Kidney glomerular epithelial cell (primary cell): ENCODE data around the gene GTPBP8.

Source experiments
- DNase-seq: peaks from one replicate; lab custom pipeline; 2025; lab: John Stamatoyannopoulos, UW

The GTPBP8 gene

DNA sequence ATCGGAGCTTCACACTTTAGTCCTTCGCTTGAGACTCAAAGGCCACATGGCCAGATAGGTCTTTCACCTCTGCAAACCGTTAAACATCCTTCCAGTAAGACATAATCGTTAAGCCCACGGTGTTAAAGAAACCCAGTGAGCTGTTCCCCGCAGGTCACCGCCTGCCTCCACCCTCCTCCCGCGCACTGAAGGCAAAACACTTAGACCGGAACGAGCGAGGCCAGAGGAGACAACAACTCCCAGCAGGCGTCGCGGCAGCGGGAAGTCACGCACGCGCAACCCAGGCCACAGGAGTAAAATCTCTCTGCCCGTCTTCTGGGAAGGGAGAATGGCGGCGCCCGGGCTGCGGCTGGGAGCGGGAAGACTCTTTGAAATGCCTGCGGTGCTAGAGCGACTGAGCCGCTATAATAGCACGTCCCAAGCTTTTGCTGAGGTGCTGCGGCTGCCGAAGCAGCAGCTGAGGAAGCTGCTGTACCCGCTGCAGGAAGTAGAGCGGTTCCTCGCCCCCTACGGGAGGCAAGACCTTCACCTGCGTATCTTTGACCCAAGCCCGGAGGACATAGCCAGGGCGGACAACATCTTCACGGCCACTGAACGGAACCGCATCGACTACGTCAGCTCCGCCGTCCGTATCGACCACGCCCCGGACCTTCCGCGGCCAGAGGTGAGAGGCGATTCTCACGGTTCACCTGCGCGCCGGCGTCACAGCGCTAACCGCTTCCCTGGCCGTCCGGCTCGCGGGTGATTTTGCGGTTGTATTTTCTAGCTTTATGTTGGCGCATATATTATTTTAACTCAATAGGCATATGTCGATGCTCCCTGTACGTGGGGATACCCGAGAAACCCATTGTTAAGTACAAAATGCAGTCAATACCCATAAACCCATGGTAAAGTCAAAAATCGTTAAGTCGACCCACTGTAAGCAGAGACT, at the start of gene GTPBP8:
Gene GTPBP8 (plus strand): TSS at position 313 of the 931 bp plus-strand sequence. CDS start 16 bp downstream, at position 329.
- peak; percentile 84 for DNase-seq

DNA sequence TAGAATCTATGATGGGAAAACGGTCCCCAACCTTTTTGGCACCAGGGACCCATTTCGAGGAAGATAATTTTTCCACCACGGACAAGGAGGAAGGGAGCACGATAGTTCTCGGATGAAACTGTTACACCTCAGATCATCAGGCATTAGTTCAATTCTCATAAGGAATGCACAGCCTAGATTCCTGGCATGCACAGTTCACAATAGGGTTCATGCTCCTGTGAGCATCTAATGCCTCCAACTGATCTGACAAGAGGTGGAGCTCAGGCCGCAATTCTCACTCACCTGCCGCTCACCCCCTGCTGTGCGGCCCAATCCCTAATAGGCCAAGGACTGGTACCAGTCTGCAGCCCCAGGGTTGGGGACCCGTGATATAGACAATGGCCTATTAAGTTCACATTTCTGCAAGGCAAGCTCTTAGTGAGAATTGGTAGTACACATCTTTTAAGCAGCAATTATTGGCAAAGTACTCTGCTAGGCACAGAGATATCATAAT, 42.4 kb upstream of the GTPBP8 start:
- DNase-seq, result no peak

GRCh38 chr3:112956351-112956750, 34.4 kb upstream of the GTPBP8 start:
- DNase-seq, result no peak

GRCh38 chr3:112958811-112959560, 31.8 kb upstream of the GTPBP8 start:
- no peak for DNase-seq

DNA sequence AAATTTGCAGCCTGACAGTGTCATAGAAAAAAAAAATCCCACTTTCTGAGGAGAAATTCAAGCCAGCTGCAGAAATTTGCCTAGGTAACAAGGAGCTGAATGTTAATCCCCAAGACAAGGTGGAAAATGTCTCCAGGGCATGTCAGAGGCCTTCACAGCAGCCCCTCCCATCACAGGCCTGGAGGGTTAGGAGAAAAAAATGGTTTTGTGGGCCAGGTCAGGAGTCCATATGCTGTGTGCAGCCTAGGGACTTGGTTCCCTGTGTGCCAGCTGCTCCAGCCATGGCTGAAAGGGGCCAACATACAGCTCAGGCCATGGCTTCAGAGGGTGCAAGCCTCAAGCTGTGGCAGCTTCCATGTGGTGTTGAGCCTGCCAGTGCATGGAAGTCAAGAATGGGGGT, 27.1 kb upstream of the GTPBP8 start:
- no peak for DNase-seq

DNA sequence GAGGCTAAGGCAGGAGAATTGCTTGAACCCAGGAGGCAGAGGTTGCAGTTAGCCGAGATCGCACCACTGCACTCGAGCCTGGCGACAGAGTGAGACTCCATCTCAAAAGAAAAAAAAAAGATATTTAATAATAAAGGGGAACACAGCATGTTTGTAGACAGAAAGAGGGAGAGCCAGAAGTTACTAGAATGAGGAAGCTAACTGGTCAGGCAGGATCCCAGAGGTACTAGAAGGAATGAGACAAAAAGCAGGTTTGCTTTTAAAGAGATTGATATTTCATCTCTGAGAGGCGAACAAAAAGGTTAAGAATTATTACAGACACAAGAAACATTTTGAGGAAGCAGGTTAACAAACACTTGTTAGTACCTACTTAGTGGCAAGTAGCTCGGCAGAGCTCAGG, 25.1 kb upstream of the GTPBP8 start:
- no peak for DNase-seq

GRCh38 chr3:112966633-112967032, 24.2 kb upstream of the GTPBP8 start:
- DNase-seq, result no peak

- no peak for DNase-seq
Observed at GRCh38 chr3:112967425-112967824, 23.4 kb upstream of the GTPBP8 start.

- no peak for DNase-seq
Observed at GRCh38 chr3:112967828-112968227, 23.0 kb upstream of the GTPBP8 start.

DNA sequence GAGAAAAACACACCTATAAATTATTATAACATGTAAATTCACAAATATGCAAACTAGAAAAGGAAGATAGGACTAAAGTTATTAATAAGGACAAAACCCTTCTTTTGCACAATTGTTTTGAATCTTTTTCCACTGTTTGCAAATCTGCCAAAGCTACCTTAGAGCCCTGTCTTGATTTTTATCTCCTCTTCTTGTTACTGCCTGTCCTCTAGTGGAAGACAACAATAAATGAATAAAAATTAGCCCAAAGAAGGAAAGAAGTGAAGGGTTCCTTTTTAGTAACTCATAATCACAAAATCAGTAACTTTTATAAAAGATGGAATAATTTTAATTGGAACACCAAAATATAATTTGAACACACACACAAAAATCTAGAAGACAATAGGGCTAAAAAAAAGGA, 18.6 kb upstream of the GTPBP8 start:
- no peak for DNase-seq

DNA sequence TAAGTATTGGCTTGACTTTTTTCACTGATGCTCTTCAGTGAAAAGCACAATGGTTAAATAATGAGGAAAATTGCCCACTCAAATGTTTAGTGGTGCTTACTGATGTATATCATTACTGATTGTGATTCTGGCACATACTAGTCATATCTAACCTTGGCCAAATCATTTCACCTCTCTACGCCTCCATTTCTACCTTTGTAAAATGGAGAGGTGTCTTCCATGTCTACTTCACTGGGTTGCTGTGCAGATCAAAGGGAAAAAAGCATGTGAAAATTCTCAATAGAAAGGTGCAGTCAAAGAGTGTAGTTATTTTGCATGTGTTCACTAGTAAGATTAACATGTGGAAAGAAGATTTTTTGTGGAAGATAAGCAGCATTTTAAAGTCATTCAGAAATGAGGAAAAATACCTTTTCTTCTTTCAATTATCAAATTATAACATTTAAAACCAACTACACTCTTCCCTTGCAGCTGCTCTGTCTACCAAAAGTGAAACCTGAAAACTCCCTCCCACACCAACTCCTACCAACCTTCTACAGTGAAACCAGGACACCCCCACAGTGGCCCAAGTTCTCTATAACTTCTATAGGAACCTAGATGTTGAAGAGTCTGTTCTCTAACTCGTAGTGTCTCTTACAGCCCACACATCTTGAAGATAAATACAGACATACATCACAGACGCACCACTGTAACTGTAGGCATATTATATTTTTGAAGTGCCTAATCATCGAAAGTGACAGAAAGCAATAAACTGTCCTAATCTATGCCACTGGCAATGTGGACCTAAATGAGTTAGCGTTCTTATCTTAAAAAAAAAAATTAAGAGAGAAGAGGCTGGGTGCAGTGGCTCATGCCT, 17.2 kb upstream of the GTPBP8 start:
- DNase-seq, result no peak

DNA sequence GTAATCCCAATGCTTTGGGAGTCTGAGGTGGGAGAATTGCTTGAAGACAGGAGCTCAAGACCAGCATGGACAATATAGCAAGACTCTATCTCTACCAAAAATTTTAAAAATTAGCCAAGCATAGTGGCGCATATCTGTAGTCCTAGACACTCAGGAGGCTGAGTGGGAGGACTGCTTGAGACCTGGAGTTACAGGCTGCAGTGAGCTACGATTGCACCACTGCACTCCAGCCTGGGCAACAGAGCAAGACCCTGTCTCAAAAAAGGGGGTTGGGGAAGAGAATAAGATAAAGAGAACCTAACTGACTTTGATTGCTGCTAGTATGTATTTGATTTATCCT, 16.6 kb upstream of the GTPBP8 start:
- DNase-seq, result no peak

DNA sequence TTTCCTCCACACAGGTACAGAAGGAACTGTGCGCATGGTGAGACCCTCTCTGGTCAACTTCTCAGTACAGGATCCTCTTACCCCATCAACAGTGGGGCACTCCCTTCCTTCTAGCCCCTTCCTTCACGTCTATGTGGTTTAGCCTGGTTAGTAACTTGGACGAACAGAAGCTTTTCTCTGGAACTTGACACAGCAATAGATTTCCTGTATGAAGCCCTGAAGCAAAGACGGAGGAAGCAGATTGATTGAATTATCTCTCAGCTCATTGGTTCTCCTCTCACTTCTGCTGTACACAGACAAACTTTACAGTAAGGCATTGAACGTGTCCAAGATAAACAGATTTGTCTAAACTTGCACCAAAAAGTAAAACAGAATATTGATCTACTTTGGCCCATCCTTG, 15.9 kb upstream of the GTPBP8 start, which contains the start of gene CD200R1:
Gene CD200R1 (minus strand): TSS at position 210 of the 400 bp plus-strand sequence. CDS start 246 bp downstream, outside the sequence.
- DNase-seq, result no peak

- no peak for DNase-seq
Observed at GRCh38 chr3:112976001-112976400, 14.8 kb upstream of the GTPBP8 start.

GRCh38 chr3:112976953-112977352, 13.8 kb upstream of the GTPBP8 start:
- DNase-seq, result no peak

DNA sequence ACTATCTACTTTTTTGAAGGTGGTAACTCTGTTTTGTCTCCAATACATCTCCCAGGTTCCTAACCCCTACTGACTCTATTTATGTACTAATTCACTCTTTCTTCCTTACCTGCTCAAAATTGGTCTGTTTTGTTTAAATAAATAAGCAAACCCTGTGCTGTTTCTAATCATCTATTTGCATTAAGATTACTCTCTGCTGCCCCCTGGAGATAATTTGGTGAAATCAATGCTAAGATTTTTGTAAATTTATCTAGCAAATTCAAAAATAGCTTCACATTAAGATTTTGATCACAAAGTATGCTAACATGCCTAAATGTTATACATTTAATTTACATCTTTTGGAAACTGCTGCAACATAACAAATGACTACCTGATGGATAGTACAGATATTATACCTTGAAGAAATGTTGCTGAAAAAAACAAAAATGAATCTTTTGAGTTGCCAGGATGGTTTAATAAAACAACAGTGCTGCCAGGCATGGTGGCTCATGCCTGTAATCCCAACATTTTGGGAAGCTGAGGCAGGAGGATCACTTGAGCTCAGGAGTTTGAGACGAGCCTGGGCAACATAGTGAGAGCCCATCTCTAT, 11.4 kb upstream of the GTPBP8 start:
- DNase-seq, result peak; percentile 7

DNA sequence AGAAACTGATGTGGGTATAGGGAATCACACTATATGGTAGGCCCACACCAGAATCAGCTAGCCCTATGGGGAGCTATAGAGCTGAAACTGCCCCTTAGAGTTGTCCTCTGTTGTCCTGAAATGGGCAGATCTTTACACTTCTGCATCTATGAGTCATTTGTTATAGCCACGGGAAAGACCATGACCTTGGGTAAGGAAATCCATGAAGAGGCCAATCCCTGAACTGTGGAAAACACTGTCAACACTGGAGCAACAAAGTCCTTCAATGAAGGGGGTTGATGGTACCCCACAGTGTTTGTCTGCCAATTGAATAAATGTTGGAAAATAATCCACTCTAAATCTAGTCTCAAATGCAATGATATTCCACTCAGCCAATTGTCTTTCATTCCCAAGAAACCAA, 10.7 kb upstream of the GTPBP8 start:
- no peak for DNase-seq

GRCh38 chr3:112982710-112983109, 8.1 kb upstream of the GTPBP8 start:
- DNase-seq, result no peak

DNA sequence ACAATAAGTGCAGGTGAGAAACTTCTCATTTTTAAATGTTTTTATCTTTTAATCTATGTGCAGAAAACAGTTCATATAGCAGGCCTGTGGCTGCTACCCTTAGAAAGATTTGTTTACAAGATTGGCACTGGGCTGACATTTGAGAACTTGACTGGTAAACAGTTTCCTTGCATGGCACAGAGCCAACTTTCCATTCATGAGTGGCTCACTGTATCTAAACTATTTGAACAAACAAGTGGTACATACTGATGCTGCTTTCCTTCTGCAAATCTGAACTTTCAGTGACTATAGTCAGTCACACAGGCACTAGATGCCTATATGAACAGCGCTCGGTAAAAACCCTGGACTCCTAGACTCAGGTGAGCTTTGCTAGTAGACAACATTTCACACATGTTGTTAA, 6.3 kb upstream of the GTPBP8 start:
- DNase-seq, result no peak

GRCh38 chr3:112987710-112988334, 3.0 kb upstream of the GTPBP8 start:
- no peak for DNase-seq

- DNase-seq, result no peak
Observed at GRCh38 chr3:112995800-112996199, 5.0 kb downstream of the GTPBP8 start.
